Stomach (tissue), 4 donors: ENCODE measurements around the gene ASPG.

Source experiments
- CTCF ChIP-seq, 7 experiments: fragments of 450-650 bp in 4 of 7; fragments of 200-600 bp in 3 of 7; sonication (generic) in 3 of 7; IDR thresholded peaks; one replicate each; pipeline ENCODE4 v1.5.1; 2016 to 2019; ENCODE audit warnings: antibody characterized with exemption in 7 of 7, control low read depth in 2 of 7, mild to moderate bottlenecking in 1 of 7
- EP300 ChIP-seq: sonication (generic); formaldehyde crosslinking; IDR thresholded peaks from one replicate; pipeline ENCODE4 v1.6.1; 2017; ENCODE audit warnings: antibody characterized with exemption
- POLR2A ChIP-seq, 4 donors: fragments of 450-650 bp; IDR thresholded peaks; one replicate each; pipeline ENCODE4 v1.6.1; 2016; ENCODE audit warnings: antibody characterized with exemption in 4 of 4, control low read depth in 2 of 4, mild to moderate bottlenecking in 1 of 4, moderate library complexity in 1 of 4
- POLR2AphosphoS5 ChIP-seq, 3 donors: sonication (generic); formaldehyde crosslinking; IDR thresholded peaks; one replicate each; pipeline ENCODE4 v1.6.1; 2016; ENCODE audit warnings: antibody characterized with exemption in 3 of 3

GRCh38 chr14:104118006-104118844 lies 32.7 kb downstream of the ASPG start:
- no peak for TF ChIP-seq POLR2A (IDR thresholded peaks at IDR 0.05)
- TF ChIP-seq CTCF (IDR thresholded peaks at IDR 0.05): no peak
- no peak for TF ChIP-seq POLR2AphosphoS5 (IDR thresholded peaks at IDR 0.05)
- no peak for TF ChIP-seq EP300
